ENCODE measurements around the gene CCDC187.

DNA sequence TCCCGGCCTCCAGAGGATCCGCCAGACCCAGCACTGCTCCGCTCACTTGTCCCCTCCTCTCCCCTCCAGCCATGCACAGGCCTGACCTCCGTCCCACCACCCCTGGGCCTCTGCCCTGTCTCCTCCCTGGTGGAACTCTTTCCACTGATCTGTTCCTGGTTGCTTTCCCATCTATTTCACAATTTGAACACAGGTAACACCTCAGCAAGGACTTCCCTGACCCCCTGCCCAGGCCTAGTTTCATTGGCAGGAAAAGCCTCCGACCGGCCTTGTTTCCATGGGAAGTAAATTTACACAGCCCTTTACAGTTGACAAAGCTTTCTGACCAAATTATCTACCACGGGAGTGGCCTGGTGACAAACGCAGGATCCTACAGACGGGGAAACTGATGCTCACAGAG lies 73.1 kb downstream of the CCDC187 start:
- TF ChIP-seq POLR2A (IDR thresholded peaks at IDR 0.05; ENCODE audit: low read depth, low read length): no peak
- no peak for TF ChIP-seq POLR2AphosphoS5 (IDR thresholded peaks at IDR 0.05; ENCODE audit: low read depth, low read length)
- TF ChIP-seq TAF1 (IDR thresholded peaks at IDR 0.05; ENCODE audit: low read depth, low read length): no peak
- TF ChIP-seq SPI1 (IDR thresholded peaks at IDR 0.05; ENCODE audit: low read depth, low read length): no peak
- no peak for TF ChIP-seq PAX5 (IDR thresholded peaks at IDR 0.05; ENCODE audit: insufficient read depth, low read length, severe bottlenecking)

All from GM12891 (cell line).